H9 (cell line): Measurements from ENCODE around the gene STX8. TPM values are rescaled to one million over a fixed set of nuclear protein-coding genes. Genes with fewer than 3 reads are reported as not detected.

Source experiments
- DNase-seq: peaks from one replicate; pipeline ENCODE4 v3.0.0-alpha.2; 2017
- H2AFZ ChIP-seq: one replicate; pipeline ENCODE4 v1.6.1; 2013; ENCODE audit warnings: mild to moderate bottlenecking, low read length, control low read depth, moderate library complexity
- H2AK5ac ChIP-seq: 2 replicates; pipeline ENCODE4 v1.6.1; 2013; ENCODE audit warnings: low read length, control low read depth, mixed read lengths; ENCODE audit not compliant: insufficient read length
- H2BK120ac ChIP-seq: one replicate; pipeline ENCODE4 v1.6.1; 2013; ENCODE audit warnings: low read depth, mild to moderate bottlenecking, low read length, control low read depth, inconsistent platforms; ENCODE audit not compliant: poor library complexity, severe bottlenecking
- H2BK12ac ChIP-seq: 2 replicates; pipeline ENCODE4 v1.6.1; 2013; ENCODE audit warnings: low read length, control low read depth, mixed read lengths, low read depth; ENCODE audit not compliant: insufficient read length
- H2BK15ac ChIP-seq: 2 replicates; pipeline ENCODE4 v1.6.1; 2013; ENCODE audit warnings: low read depth, low read length, control low read depth
- H2BK20ac ChIP-seq: one replicate; pipeline ENCODE4 v1.6.1; 2013; ENCODE audit warnings: low read depth, mild to moderate bottlenecking, low read length, control low read depth, inconsistent platforms; ENCODE audit not compliant: poor library complexity, severe bottlenecking
- H2BK5ac ChIP-seq: 2 replicates; pipeline ENCODE4 v1.6.1; 2013; ENCODE audit warnings: low read length, control low read depth, mixed read lengths; ENCODE audit not compliant: insufficient read length
- H3K14ac ChIP-seq: 2 replicates; pipeline ENCODE4 v1.6.1; 2013; ENCODE audit warnings: low read length, control low read depth; ENCODE audit not compliant: insufficient read depth
- H3K18ac ChIP-seq: 2 replicates; pipeline ENCODE4 v1.6.1; 2013; ENCODE audit warnings: low read depth, mild to moderate bottlenecking, mixed read lengths, low read length, control low read depth; ENCODE audit not compliant: insufficient read length
- H3K23ac ChIP-seq: 2 replicates; pipeline ENCODE4 v1.6.1; 2013; ENCODE audit warnings: low read length, control low read depth, mixed read lengths, low read depth; ENCODE audit not compliant: insufficient read length
- H3K23me2 ChIP-seq: 2 replicates; pipeline ENCODE4 v1.6.1; 2013; ENCODE audit warnings: low read depth, mild to moderate bottlenecking, mixed read lengths, low read length, control low read depth; ENCODE audit not compliant: insufficient read length, poor library complexity, severe bottlenecking
- H3K27ac ChIP-seq: 2 replicates; pipeline ENCODE4 v1.5.1; 2013; ENCODE audit warnings: low read length, control low read depth, mixed read lengths, low read depth; ENCODE audit not compliant: insufficient read length
- H3K27me3 ChIP-seq: 2 replicates; pipeline ENCODE4 v1.6.1; 2013; ENCODE audit warnings: low read length, control low read depth, inconsistent platforms; ENCODE audit not compliant: insufficient read depth
- H3K4ac ChIP-seq: 2 replicates; pipeline ENCODE4 v1.6.1; 2013; ENCODE audit warnings: low read depth, mild to moderate bottlenecking, control low read depth, inconsistent platforms, low read length, moderate library complexity
- H3K4me1 ChIP-seq: 2 replicates; pipeline ENCODE4 v1.6.1; 2013; ENCODE audit warnings: low read length, control low read depth, inconsistent platforms; ENCODE audit not compliant: insufficient read depth
- H3K4me2 ChIP-seq: 2 replicates; pipeline ENCODE4 v1.6.1; 2013; ENCODE audit warnings: low read length, control low read depth, mixed read lengths; ENCODE audit not compliant: insufficient read length, insufficient read depth
- H3K56ac ChIP-seq: 2 replicates; pipeline ENCODE4 v1.6.1; 2013; ENCODE audit warnings: low read depth, mild to moderate bottlenecking, mixed read lengths, low read length, control low read depth; ENCODE audit not compliant: insufficient read length
- H3K79me1 ChIP-seq: 2 replicates; pipeline ENCODE4 v1.6.1; 2013; ENCODE audit warnings: low read depth, mild to moderate bottlenecking, moderate library complexity, low read length, control low read depth, inconsistent platforms; ENCODE audit not compliant: insufficient read depth, poor library complexity, severe bottlenecking
- H3K79me2 ChIP-seq: 2 replicates; pipeline ENCODE4 v1.6.1; 2013; ENCODE audit warnings: low read length, control low read depth, inconsistent platforms; ENCODE audit not compliant: insufficient read depth
- H3K9ac ChIP-seq: 2 replicates; pipeline ENCODE4 v1.6.1; 2013; ENCODE audit warnings: low read length, control low read depth, mixed read lengths; ENCODE audit not compliant: insufficient read length; ENCODE audit errors: extremely low read depth
- H3K9me3 ChIP-seq: one replicate; pipeline ENCODE4 v1.6.1; 2013; ENCODE audit warnings: low read depth, low read length, inconsistent platforms; ENCODE audit not compliant: control insufficient read depth
- H3T11ph ChIP-seq: one replicate; pipeline ENCODE4 v1.6.1; 2013; ENCODE audit warnings: mild to moderate bottlenecking, low read length, control low read depth, inconsistent platforms
- H4K20me1 ChIP-seq: one replicate; pipeline ENCODE4 v1.6.1; 2013; ENCODE audit not compliant: control insufficient read depth, insufficient read length, insufficient read depth
- H4K5ac ChIP-seq: 2 replicates; pipeline ENCODE4 v1.6.1; 2013; ENCODE audit warnings: low read depth, mild to moderate bottlenecking, mixed read lengths, low read length, control low read depth; ENCODE audit not compliant: insufficient read length
- H4K8ac ChIP-seq: replicated peaks from 2 replicates; pipeline ENCODE4 v1.6.1; 2013; ENCODE audit warnings: low read length, control low read depth, mixed read lengths, low read depth; ENCODE audit not compliant: insufficient read length
- H4K91ac ChIP-seq: 2 replicates; pipeline ENCODE4 v1.6.1; 2013; ENCODE audit warnings: low read depth, mild to moderate bottlenecking, moderate library complexity, mixed read lengths, low read length, control low read depth; ENCODE audit not compliant: insufficient read length
- H3K27ac Mint-ChIP-seq, 3 experiments: 2 replicates in 2 of 3; 3 replicates in 1 of 3; pipeline ENCODE4 v1.8.0; 2020 to 2021; ENCODE audit warnings: mixed read lengths in 3 of 3, mild to moderate bottlenecking in 1 of 3, moderate library complexity in 1 of 3
- H3K27me3 Mint-ChIP-seq: 2 replicates; pipeline ENCODE4 v1.8.0; 2021; ENCODE audit warnings: low read depth, mild to moderate bottlenecking, moderate library complexity, mixed read lengths
- H3K36me3 Mint-ChIP-seq, 3 experiments: 2 replicates in 2 of 3; 3 replicates in 1 of 3; pipeline ENCODE4 v1.8.0; 2020 to 2021; ENCODE audit warnings: low read depth in 3 of 3, mixed read lengths in 3 of 3; ENCODE audit not compliant: insufficient read depth in 1 of 3
- H3K4me1 Mint-ChIP-seq, 2 experiments: 2 replicates each; pipeline ENCODE4 v1.8.0; 2020; ENCODE audit warnings: mixed read lengths in 2 of 2
- H3K4me3 Mint-ChIP-seq, 2 experiments: 2 replicates in 1 of 2; 3 replicates in 1 of 2; pipeline ENCODE4 v1.8.0; 2020 to 2021; ENCODE audit warnings: mild to moderate bottlenecking in 2 of 2, mixed read lengths in 2 of 2, moderate library complexity in 1 of 2
- H3K9me3 Mint-ChIP-seq, 2 experiments: 2 replicates in 1 of 2; 3 replicates in 1 of 2; pipeline ENCODE4 v1.8.0; 2020; ENCODE audit warnings: mild to moderate bottlenecking in 2 of 2, mixed read lengths in 2 of 2, moderate library complexity in 1 of 2
- WGBS: extraction: QIAGEN DNeasy Blood & Tissue Kit; methylation state at CpG from one replicate; pipeline ENCODE4 v1.1.7; 2013; ENCODE audit warnings: missing lambda C conversion rate, low lambda C conversion rate, mixed read lengths; ENCODE audit not compliant: insufficient read length; ENCODE audit errors: extremely low coverage; 5-methylcytosine and 5-hydroxymethylcytosine counted together
- total RNA-seq: library from RNA; stranded (reverse); gene quantifications from 2 replicates; pipeline ENCODE4 v1.2.1, GENCODE V29; 2021
- TF ChIP-seq, protein P1 (sequence below): fragments of 200-600 bp; sonication (generic); conservative IDR thresholded peaks from 3 replicates; pipeline ENCODE4 v1.8.0; 2021; ENCODE audit warnings: antibody characterized with exemption, mild to moderate bottlenecking

Gene STX8
- total RNA-seq, 1 experiment from 2014 or later = 55.1 TPM

DNA sequence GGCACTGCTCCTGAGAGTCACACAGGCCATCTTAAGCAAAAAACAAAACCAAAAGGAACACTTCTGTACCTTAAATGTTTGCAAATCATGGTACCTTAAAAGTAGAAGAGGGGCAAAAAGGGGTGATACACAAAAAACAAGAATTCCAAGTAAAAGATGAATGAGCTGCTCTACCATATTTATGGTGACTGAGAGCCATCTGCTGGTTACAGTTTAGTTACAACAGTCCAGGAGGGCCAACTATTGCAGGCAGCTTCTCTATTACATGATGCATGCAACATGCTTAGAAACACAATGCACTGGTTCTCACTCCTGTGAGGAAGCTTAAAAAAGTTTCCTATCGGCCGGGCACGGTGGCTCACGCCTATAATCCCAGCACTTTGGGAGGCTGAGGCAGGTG, 53.5 kb downstream of the STX8 start:
- Mint-ChIP-seq H3K27me3 (no peaks in the 10 kb centered on the region), H3K27ac (no peak overlapping the region), H3K36me3 (no peaks in the 10 kb centered on the region; a peak in 1 of 7 replicates), H3K9me3 (no peaks in the 10 kb centered on the region), H3K4me1 (peaks cover 17 to 21% of the 10 kb centered on the region in 2 experiments), H3K4me3 (no peak overlapping the region)
- Histone ChIP-seq H3K9ac (no peak overlapping the region), H4K8ac (no peak overlapping the region), H2BK20ac (no peak overlapping the region), H3K56ac (no peak overlapping the region), H2BK15ac (no peak overlapping the region), H3K4ac (no peak overlapping the region), H4K91ac (no peak overlapping the region), H3K79me2 (no peaks in the 10 kb centered on the region), H3K4me2 (no peak overlapping the region), H3K27ac (no peak overlapping the region), H3T11ph (no peak overlapping the region), H3K23me2 (no peaks in the 10 kb centered on the region), H3K18ac (no peak overlapping the region), H3K14ac (no peak overlapping the region), H4K20me1 (no peaks in the 10 kb centered on the region), H3K9me3 (no peaks in the 10 kb centered on the region), H2BK5ac (no peak overlapping the region), H2BK120ac (no peak overlapping the region), H3K79me1 (no peaks in the 10 kb centered on the region), H2AK5ac (no peak overlapping the region), H3K27me3 (no peaks in the 10 kb centered on the region), H3K4me1 (peaks cover 3% of the 10 kb centered on the region; the same call in 1 of the 2 replicates), H3K23ac (no peak overlapping the region), H4K5ac (no peak overlapping the region), H2AFZ (no peak overlapping the region), H2BK12ac (no peak overlapping the region)
- no peak for DNase-seq
- WGBS = no CpG with 5 or more reads among the region's 4 CpGs
- TF ChIP-seq, protein P1, sequence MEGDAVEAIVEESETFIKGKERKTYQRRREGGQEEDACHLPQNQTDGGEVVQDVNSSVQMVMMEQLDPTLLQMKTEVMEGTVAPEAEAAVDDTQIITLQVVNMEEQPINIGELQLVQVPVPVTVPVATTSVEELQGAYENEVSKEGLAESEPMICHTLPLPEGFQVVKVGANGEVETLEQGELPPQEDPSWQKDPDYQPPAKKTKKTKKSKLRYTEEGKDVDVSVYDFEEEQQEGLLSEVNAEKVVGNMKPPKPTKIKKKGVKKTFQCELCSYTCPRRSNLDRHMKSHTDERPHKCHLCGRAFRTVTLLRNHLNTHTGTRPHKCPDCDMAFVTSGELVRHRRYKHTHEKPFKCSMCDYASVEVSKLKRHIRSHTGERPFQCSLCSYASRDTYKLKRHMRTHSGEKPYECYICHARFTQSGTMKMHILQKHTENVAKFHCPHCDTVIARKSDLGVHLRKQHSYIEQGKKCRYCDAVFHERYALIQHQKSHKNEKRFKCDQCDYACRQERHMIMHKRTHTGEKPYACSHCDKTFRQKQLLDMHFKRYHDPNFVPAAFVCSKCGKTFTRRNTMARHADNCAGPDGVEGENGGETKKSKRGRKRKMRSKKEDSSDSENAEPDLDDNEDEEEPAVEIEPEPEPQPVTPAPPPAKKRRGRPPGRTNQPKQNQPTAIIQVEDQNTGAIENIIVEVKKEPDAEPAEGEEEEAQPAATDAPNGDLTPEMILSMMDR = peak; percentile 72
